Hematopoietic multipotent progenitor cell treated with erythropoietin and hydrocortisone succinate and interleukin-3 and kit ligand, for 8 days (in vitro differentiated cells): ENCODE data around the gene IMPG2.
"Not testable (repeated sequence)": the region's sequence is repeated elsewhere in the genome, so short reads cannot be mapped to it uniquely, and the experiment has no call there.

Source experiments
- DNase-seq: peaks from one replicate; pipeline ENCODE4 v3.0.0-alpha.2; 2015

IMPG2 gene

DNA sequence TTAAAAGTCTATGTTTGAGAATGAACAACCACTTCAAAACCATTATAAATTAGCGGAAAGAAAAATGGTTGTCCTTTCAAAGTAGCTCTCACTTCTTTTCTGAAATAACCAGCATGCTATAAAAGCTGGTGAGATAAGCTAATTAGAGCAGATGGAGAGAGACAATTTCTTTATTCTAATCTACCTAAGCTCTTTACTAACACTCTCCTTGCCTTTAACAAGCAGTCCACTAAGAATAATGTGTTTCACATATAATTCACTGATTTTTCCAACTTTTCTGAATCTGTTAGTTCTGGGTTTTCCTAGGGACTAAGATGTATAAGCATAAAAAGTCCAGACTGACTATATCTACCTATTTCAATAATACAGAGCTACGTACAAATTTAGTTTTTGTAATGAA lies at the start of gene IMPG2:
Gene IMPG2, minus strand, starts transcription at position 101 of the 400 bp plus-strand sequence. CDS start 203 bp downstream, outside the sequence.
- DNase-seq = no peak

- no peak for DNase-seq
These were observed 42.0 kb upstream of the IMPG2 start for GRCh38 chr3:101362406-101362805.

DNA sequence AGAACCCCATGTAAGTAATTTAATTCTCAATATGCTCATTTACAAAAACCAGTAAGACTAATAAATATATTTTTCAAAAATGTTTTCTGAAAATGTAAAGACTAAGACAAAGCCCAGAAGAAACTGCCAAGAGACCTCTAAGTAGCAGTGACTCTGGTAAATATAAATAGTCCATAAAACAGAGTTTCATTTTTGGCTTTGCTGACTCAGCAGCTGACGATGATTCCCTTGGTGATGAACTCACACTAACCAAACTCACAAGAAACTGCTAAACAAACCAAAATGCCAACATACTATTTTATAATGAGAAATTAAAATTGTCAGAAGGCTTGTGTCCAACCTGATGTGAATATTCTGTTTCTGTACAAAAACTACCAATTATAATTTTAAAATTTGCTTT lies 31.5 kb upstream of the IMPG2 start:
- no peak for DNase-seq

- no peak for DNase-seq
These were observed 20.2 kb upstream of the IMPG2 start for GRCh38 chr3:101340591-101340990.

DNA sequence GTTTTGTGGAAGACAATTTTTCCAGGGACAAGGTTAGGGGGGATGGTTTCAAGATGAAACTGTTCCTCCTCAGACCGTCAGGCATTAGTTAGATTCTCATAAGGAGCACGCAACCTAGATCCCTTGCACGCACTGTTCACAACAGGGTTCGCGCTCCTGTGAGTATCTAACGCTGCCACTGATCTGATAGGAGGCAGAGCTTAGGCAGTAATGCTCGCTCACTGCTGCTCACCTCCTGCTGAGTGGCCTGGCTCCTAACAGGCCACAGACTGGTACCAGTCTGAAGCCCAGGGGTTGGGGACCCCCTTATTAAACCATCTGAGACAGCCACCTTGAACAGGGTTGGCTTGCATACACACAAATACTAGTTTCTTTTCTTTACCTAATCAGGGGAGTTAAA lies 13.5 kb upstream of the IMPG2 start:
- no peak for DNase-seq

- DNase-seq = no peak
These were observed 8.8 kb upstream of the IMPG2 start for GRCh38 chr3:101329016-101329673.

DNA sequence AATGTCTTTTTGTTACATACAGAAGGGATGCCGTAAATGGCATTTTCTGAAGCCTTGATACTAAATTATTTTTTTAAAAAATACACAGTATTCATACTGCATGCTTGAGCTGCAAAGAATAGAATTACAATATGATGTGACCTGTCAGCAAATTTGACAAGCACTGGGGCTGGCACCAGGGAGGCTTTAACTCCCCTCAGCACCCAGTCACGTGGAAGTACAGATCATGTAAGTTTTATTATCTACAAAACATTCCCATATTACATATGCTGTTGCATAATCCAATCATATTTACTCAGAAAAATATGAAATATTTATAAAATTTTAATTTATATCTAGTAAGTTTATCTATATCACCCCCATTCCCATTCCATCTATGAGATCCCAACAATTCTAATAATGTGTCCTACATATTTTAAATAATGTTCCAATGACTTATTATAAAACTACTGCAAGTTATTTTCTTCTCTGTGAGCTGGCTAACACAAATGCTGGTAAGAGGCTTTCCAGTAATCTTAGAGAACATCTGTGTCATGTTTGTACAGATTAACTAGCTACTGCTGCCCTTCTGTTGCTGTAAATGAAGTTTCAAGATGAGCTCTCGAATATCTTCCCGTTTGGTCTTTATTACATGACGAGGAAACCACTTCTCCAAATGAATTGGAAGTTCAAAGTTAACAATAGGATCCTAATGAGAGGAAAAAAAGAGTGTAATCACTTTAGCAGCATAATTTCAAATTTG lies 5.2 kb upstream of the IMPG2 start:
- peak; percentile 92 for DNase-seq

DNA sequence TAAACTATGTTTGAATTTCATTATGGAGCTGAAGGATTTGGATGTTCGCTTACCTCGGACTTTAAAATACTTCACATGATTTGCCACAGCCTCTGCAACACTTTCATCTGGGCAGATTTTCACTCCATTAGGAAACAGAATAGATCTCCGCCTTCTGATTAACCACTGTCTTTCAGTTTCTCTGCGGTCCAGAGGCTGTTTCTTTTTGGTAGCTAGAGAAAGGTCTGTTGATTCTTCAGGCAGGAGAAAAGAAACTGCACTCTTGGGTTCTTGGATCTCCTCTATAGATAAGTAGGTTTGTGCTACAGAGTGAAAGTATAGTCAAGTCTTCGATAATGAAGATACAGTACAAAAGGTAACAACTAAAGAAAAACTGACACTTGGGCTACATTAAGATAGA lies 844 bp downstream of the IMPG2 start:
- no peak for DNase-seq

GRCh38 chr3:101312545-101312944 lies 7.8 kb downstream of the IMPG2 start:
- DNase-seq = no peak

GRCh38 chr3:101311676-101312075 lies 8.7 kb downstream of the IMPG2 start:
- no peak for DNase-seq

GRCh38 chr3:101310978-101311375 lies 9.4 kb downstream of the IMPG2 start:
- no peak for DNase-seq

- DNase-seq = not testable (repeated sequence)
These were observed 12.1 kb downstream of the IMPG2 start for GRCh38 chr3:101308147-101308772.

DNA sequence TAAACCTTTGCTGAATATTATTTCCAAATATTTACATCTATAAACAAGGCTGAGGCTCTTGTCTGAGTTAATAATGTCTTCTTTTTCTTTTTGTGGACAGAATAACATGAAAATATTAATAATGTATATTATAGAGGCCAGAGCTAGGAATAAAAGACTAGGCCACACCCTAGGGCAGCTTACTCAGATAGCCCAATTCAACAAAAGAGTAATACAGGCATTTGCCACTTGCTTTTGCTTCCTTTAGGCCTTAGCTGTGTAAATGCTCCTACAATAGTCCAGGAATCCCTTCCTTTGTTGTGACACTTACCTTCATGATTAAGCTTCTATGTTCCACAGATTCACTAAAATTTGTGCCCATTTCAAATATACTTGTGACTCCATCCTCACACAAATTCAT lies 16.5 kb downstream of the IMPG2 start:
- no peak for DNase-seq

DNA sequence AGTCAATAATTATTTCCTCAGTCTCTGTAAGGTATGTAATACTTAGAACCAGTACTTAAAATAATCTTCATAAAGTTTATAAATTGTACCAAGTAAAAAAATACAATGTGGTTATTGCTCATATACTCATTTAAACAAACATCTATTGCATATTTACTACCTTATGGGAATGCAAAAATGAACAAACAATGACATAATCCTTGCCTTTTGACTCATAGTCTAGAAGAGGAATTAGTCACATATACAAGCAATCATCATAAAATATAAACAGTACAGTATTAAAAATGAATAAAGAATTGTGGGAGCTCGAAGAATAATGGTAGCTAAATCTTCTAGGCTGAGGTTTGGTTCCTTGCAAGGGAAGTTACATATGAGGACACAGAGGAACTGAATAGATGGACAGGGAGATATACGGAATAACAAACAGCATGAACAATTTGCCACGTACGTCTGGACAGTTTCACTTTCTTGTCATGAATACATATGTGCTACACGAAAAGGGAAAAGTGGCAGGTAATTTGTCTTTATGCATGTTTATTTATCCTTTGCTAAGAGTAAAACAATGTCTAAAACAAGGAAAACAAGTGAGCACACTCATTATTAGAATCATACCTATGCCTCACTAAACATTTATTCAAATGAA lies 17.2 kb downstream of the IMPG2 start:
- DNase-seq = no peak

GRCh38 chr3:101300073-101300472 lies 20.3 kb downstream of the IMPG2 start:
- DNase-seq = no peak

GRCh38 chr3:101292027-101292426 lies 28.3 kb downstream of the IMPG2 start:
- no peak for DNase-seq

- no peak for DNase-seq
These were observed 32.1 kb downstream of the IMPG2 start for GRCh38 chr3:101288294-101288693.

DNA sequence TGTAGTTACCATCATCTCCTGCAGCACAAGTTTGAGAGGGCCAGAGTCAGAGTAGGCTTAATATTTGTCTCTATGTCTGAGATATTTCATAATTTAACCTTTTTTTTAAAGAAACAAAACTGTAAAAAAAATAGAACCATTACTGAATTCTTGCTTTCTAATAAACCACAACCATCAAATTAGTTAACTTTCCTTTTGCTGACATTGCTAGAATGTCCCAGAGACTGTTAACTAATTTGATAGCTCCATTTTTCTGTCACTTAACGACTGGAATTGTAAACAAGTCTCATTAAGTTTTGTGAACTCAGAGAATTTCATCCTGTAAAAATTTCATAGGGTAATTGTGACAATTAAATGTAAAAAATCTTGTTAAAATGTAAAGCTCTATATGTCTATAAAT lies 35.6 kb downstream of the IMPG2 start:
- no peak for DNase-seq

DNA sequence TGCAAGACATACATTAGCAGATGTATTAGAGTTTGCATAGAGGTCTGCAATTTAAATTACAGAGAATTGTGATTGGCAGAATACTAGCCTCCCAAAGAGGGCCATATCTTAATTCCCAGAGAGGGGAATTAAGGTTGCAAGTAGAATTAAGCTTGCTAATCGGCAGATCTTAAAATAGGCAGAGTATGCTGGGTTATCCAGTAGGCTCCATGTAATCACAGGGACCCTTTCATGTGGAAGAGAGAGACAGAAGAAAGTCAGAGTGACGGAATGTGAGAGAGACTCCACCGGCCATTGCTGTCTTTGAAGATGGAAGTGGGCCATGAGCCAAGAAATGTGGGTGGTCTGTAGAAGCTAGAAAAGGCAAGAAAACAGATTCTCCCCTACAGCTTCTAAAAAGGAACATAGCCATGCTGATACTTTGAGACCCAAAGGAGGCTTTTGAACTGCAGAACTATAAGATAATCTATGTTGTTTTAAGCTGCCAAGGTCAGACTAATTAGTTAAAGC lies 38.8 kb downstream of the IMPG2 start:
- no peak for DNase-seq

DNA sequence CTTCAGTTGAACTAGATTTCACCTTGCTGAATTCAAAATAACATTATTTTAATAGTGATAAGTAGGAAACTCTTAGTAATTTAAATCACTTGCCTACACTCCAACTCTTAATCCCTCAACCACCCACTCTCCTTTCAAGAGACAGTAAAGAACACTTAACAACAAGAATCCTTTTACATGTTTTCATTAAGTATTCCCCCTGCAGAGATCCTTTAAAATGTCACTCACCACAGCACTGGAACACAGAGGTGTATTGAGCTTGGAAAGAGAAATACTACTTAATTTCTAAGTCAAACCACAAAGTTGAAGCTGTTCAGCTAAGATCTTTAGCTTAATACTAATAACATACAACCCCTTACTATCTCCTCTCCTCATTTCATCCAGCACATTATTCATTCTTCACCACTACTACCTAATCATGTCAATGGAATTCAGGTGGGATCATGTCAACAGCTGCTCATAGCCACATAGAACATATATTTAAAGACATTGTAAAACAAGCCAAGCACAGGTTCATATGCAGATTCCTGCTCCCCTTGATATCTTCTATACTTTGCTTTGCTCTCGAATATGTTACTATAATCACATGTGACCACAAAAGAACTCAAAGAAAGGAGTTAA lies 40.5 kb downstream of the IMPG2 start:
- no peak for DNase-seq

GRCh38 chr3:101279162-101279561 lies 41.2 kb downstream of the IMPG2 start:
- no peak for DNase-seq

- no peak for DNase-seq
These were observed 41.6 kb downstream of the IMPG2 start for GRCh38 chr3:101278727-101279126.

DNA sequence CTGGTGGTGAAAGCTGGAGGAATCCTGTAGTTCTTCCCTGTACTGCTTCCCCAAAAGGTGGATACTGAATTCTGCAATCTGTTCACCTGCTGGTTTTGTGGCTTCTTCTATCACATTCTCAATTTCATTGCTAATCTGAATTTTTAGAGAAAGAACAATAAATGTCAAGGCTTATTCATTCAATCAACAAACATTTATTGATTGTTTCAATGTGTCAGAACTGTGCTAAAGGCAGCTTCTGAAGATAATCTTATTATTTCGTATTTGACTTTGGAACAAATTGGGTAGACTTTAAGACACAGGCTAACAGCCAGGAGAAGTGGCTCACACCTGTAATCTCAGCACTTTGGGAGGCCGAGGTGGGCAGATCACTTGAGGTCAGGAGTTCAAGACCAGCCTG lies 46.8 kb downstream of the IMPG2 start:
- no peak for DNase-seq
